ENCODE measurements around the gene PHOSPHO2.

DNA sequence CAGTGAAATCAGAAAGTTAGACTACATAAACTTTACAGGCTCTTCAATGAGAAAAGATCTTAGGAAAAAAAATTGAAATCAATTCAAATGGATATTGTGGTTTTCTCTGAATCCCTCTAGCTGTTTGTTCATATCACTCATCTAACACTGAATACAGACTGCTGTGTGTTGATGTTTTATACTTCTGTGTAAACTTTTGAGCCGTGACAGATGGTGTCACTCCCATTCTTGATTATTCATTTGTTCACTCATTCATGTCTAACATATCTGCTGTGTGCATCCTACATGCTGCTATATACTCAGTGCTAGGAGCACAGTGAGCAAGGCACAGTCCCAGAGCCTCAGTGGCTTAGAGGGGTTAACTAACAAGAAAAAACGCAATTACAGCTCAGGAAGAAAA, 52.0 kb downstream of the PHOSPHO2 start:
- no peak for TF ChIP-seq EZH2 (IDR thresholded peaks at IDR 0.05)
- no peak for TF ChIP-seq POLR2AphosphoS5 (IDR thresholded peaks at IDR 0.05; ENCODE audit: borderline replicate concordance, low read depth, low read length)
- TF ChIP-seq FOXP2 (optimal IDR thresholded peaks at IDR 0.05; ENCODE audit: control extremely low read depth, extremely low read length, insufficient read depth) = no peak

All from SK-N-MC (cell line).